IMR-90 (cell line): ENCODE data around the gene LAPTM5. TPM values are rescaled to one million over a fixed set of nuclear protein-coding genes. Genes with fewer than 3 reads are reported as not detected.

ENCODE experiments used
- ATAC-seq: fragments of 200-7000 bp; cut with Tn5 transposase; 2 replicates; pipeline ENCODE4 v1.9.1; 2020; ENCODE audit warnings: low read depth, mild to moderate bottlenecking, moderate library complexity
- BruUV-seq: library from RNA; stranded (reverse); fragments of 400-500 nt; replicated peaks from 2 replicates; lab custom pipeline; 2021; lab: Mats Ljungman, UMichigan
- CTCF ChIA-PET: fragments of 300-600 bp; formaldehyde crosslinking; extraction: SDS; loops from one replicate; lab custom pipeline; 2021; ENCODE audit warnings: antibody characterized with exemption; lab: Yijun Ruan, JAX
- POLR2A ChIA-PET: fragments of 300-600 bp; sonication (Branson Sonifier 250); formaldehyde crosslinking; loops from one replicate; lab custom pipeline; 2022; ENCODE audit warnings: antibody characterized with exemption; ENCODE audit not compliant: unreplicated experiment; lab: Charles Lee
- DNase-seq: peaks from one replicate; pipeline ENCODE4 v3.0.0; 2013
- H2AFZ ChIP-seq: replicated peaks from 2 replicates; pipeline ENCODE3; 2013; ENCODE audit warnings: low read length, mild to moderate bottlenecking; ENCODE audit not compliant: poor library complexity
- H2AK5ac ChIP-seq: 2 replicates; pipeline ENCODE4 v1.6.1; 2013; ENCODE audit warnings: low read depth, low read length, inconsistent platforms
- H2AK9ac ChIP-seq: replicated peaks from 2 replicates; pipeline ENCODE3; 2013; ENCODE audit warnings: mild to moderate bottlenecking, low read depth, low read length, moderate library complexity; ENCODE audit not compliant: poor library complexity
- H2BK120ac ChIP-seq: 2 replicates; pipeline ENCODE4 v1.6.1; 2013; ENCODE audit warnings: low read depth, low read length, inconsistent platforms
- H2BK15ac ChIP-seq: 3 replicates; pipeline ENCODE4 v1.6.1; 2013; ENCODE audit warnings: low read depth, low read length, inconsistent platforms
- H2BK20ac ChIP-seq: 2 replicates; pipeline ENCODE4 v1.6.1; 2013; ENCODE audit warnings: low read depth, mild to moderate bottlenecking, inconsistent platforms, low read length, moderate library complexity
- H2BK5ac ChIP-seq: 2 replicates; pipeline ENCODE4 v1.6.1; 2013; ENCODE audit warnings: mild to moderate bottlenecking, low read depth, low read length, inconsistent platforms; ENCODE audit not compliant: poor library complexity, severe bottlenecking
- H3K14ac ChIP-seq: replicated peaks from 2 replicates; pipeline ENCODE4 v1.6.1; 2013; ENCODE audit warnings: low read depth, low read length, inconsistent platforms
- H3K18ac ChIP-seq: 2 replicates; pipeline ENCODE4 v1.6.1; 2013; ENCODE audit warnings: low read depth, low read length, control low read depth
- H3K23ac ChIP-seq: 2 replicates; pipeline ENCODE4 v1.6.1; 2013; ENCODE audit warnings: low read depth, low read length, inconsistent platforms
- H3K27ac ChIP-seq: 2 replicates; pipeline ENCODE4 v1.5.1; 2013; ENCODE audit warnings: mild to moderate bottlenecking, control low read depth, low read length; ENCODE audit not compliant: insufficient read depth
- H3K27me3 ChIP-seq: 2 replicates; pipeline ENCODE4 v1.6.1; 2013; ENCODE audit warnings: low read length; ENCODE audit not compliant: control insufficient read depth, insufficient read depth
- H3K36me3 ChIP-seq: 2 replicates; pipeline ENCODE4 v1.6.1; 2013; ENCODE audit warnings: low read length, mixed read lengths; ENCODE audit not compliant: control insufficient read depth, insufficient read depth
- H3K4ac ChIP-seq: 2 replicates; pipeline ENCODE4 v1.6.1; 2013; ENCODE audit warnings: low read depth, low read length, inconsistent platforms
- H3K4me1 ChIP-seq: 2 replicates; pipeline ENCODE4 v1.6.1; 2013; ENCODE audit warnings: low read length, mixed read lengths; ENCODE audit not compliant: control insufficient read depth, insufficient read depth
- H3K4me2 ChIP-seq: 2 replicates; pipeline ENCODE4 v1.6.1; 2013; ENCODE audit warnings: low read depth, mild to moderate bottlenecking, control low read depth, low read length, moderate library complexity
- H3K4me3 ChIP-seq: 2 replicates; pipeline ENCODE4 v1.5.1; 2013; ENCODE audit warnings: low read depth, mild to moderate bottlenecking, control low read depth, low read length, moderate library complexity; ENCODE audit not compliant: insufficient read depth
- H3K56ac ChIP-seq: 2 replicates; pipeline ENCODE4 v1.6.1; 2013; ENCODE audit warnings: low read length, inconsistent platforms; ENCODE audit not compliant: insufficient read depth; ENCODE audit errors: extremely low read depth
- H3K79me1 ChIP-seq, 2 experiments: 2 replicates each; pipeline ENCODE4 v1.6.1; 2013; ENCODE audit warnings: low read length in 2 of 2, inconsistent platforms in 1 of 2, low read depth in 1 of 2
- H3K9ac ChIP-seq: 2 replicates; pipeline ENCODE4 v1.6.1; 2013; ENCODE audit warnings: low read depth, low read length, control low read depth
- H3K9me1 ChIP-seq: 2 replicates; pipeline ENCODE4 v1.6.1; 2013; ENCODE audit warnings: low read length, inconsistent platforms; ENCODE audit not compliant: insufficient read depth
- H3K9me3 ChIP-seq: 2 replicates; pipeline ENCODE4 v1.6.1; 2013; ENCODE audit warnings: low read length; ENCODE audit not compliant: control insufficient read depth, insufficient read depth
- H4K20me1 ChIP-seq: 2 replicates; pipeline ENCODE4 v1.6.1; 2013; ENCODE audit warnings: low read length, inconsistent platforms; ENCODE audit not compliant: insufficient read depth
- H4K5ac ChIP-seq: 2 replicates; pipeline ENCODE4 v1.6.1; 2013; ENCODE audit warnings: mild to moderate bottlenecking, low read depth, low read length, control low read depth
- H4K8ac ChIP-seq, 2 experiments: 2 replicates each; pipeline ENCODE4 v1.6.1; 2013; ENCODE audit warnings: low read depth in 2 of 2, low read length in 2 of 2, control low read depth in 1 of 2, inconsistent platforms in 1 of 2
- H4K91ac ChIP-seq: 2 replicates; pipeline ENCODE4 v1.6.1; 2013; ENCODE audit warnings: low read depth, low read length, inconsistent platforms; ENCODE audit not compliant: insufficient read depth
- BHLHE40 ChIP-seq: fragments of 150-350 bp; IDR thresholded peaks from 2 replicates; pipeline ENCODE4 v1.6.1; 2016; ENCODE audit warnings: mild to moderate bottlenecking, low read depth, low read length
- CEBPB ChIP-seq: IDR thresholded peaks from 2 replicates; pipeline ENCODE4 v1.6.1; 2012; ENCODE audit warnings: low read depth, low read length, improper control_type of control experiment
- CHD1 ChIP-seq: IDR thresholded peaks from 2 replicates; pipeline ENCODE4 v1.6.1; 2012; ENCODE audit warnings: low read depth, low read length, improper control_type of control experiment
- FOS ChIP-seq: fragments of 150-350 bp; IDR thresholded peaks from 2 replicates; pipeline ENCODE4 v1.6.1; 2016; ENCODE audit warnings: low read depth, low read length
- MAFK ChIP-seq: IDR thresholded peaks from 2 replicates; pipeline ENCODE4 v1.6.1; 2012; ENCODE audit warnings: low read depth, low read length, improper control_type of control experiment
- MAZ ChIP-seq: IDR thresholded peaks from 2 replicates; pipeline ENCODE4 v1.6.1; 2012; ENCODE audit warnings: low read depth, mild to moderate bottlenecking, low read length, improper control_type of control experiment, moderate library complexity, borderline replicate concordance
- NFE2L2 ChIP-seq: fragments of 150-350 bp; IDR thresholded peaks from 2 replicates; pipeline ENCODE4 v1.6.1; 2016; ENCODE audit warnings: low read depth, mild to moderate bottlenecking, low read length
- POLR2A ChIP-seq: IDR thresholded peaks from 2 replicates; pipeline ENCODE4 v1.6.1; 2012; ENCODE audit warnings: mild to moderate bottlenecking, low read depth, low read length
- RFX5 ChIP-seq: IDR thresholded peaks from 2 replicates; pipeline ENCODE4 v1.8.0; 2012; ENCODE audit warnings: low read depth, mild to moderate bottlenecking, low read length, moderate library complexity
- WGBS, 2 experiments: methylation state at CpG; one replicate each; pipeline versions ENCODE4 v1.1.5 to v1.1.7; 2013; ENCODE audit warnings: missing lambda C conversion rate in 2 of 2; ENCODE audit not compliant: insufficient read length in 1 of 2; ENCODE audit errors: extremely low coverage in 2 of 2; 5-methylcytosine and 5-hydroxymethylcytosine counted together
- dilution Hi-C: fragments of 300-500 bp; cut with HindIII; formaldehyde crosslinking; loops from one replicate; pipeline ENCODE4 v1.14.3; 2018; ENCODE audit warnings: low sequenced_read_pairs; ENCODE audit not compliant: unreplicated experiment
- in situ Hi-C: fragments of 300-500 bp; cut with MboI; formaldehyde crosslinking; loops from 3 replicates; pipeline ENCODE4 v1.14.3; 2019; ENCODE audit warnings: low sequenced_read_pairs, inconsistent platforms, mixed read lengths
- intact Hi-C: fragments of 100-400 bp; cut with micrococcal nuclease; formaldehyde crosslinking; loops from 2 replicates; pipeline ENCODE4 v1.10.0; 2022
- polyA plus RNA-seq, 3 experiments: library from polyadenylated mRNA; depleted of rRNA; stranded (reverse); fragments of >200 nt; gene quantifications; 2 replicates each; pipeline ENCODE4 v1.2.3, GENCODE V29; 2012; ENCODE audit warnings: low replicate concordance in 1 of 3
- total RNA-seq: library from RNA; depleted of rRNA; stranded (reverse); fragments of >200 nt; gene quantifications from 2 replicates; pipeline ENCODE4 v1.2.3, GENCODE V29; 2012
- TF ChIP-seq, protein P1 (sequence below): conservative IDR thresholded peaks from 2 replicates; pipeline ENCODE4 v1.5.1; 2012; ENCODE audit warnings: mild to moderate bottlenecking, low read depth, low read length, improper control_type of control experiment

LAPTM5 gene
- total and polyA plus RNA-seq, 2 of the 4 experiments (the other 2 are of a cell fraction) = 0.09 TPM; not detected in 1

DNA sequence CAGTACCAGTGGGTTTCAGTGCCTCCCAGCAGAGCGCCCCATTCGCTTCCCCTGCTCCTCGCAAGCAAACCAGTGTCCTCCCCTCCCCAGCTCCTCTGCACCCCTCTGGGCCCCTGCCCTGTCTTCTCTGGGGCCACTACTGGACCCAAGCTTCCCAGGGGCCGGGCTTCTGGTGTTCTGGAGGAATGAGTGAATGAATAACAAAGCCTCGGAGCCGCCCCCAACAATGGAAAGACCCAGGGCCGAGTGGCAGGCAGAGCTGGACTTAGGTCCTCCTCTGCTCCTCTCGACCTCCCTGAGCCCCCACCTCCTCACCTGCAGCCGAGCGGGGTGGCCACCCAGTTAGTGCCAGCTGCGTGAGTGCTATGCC, 71.8 kb downstream of the LAPTM5 start:
- H2BK15ac ChIP-seq = no peak overlapping the region
- ATAC-seq (no peak), DNase-seq (no peak)
- no peak overlapping the region for H4K5ac ChIP-seq
- H2BK5ac ChIP-seq = no peak overlapping the region
- H3K79me1 ChIP-seq = no peaks in the 10 kb centered on the region
- no peak overlapping the region for H4K91ac ChIP-seq
- H3K27me3 ChIP-seq = peaks cover 58% of the 10 kb centered on the region
- 14% methylated on average over 4 of the region's 11 CpGs; no CpG with 5 or more reads in 1 of the 2 experiments for WGBS, 2 experiments
- ChIA-PET CTCF (interaction anchor here (0.8 kb wide), 1 partner anchor 22 kb away, joined by 3 read pairs; no protein-coding TSS in a partner anchor), POLR2A (no interaction called here)
- no peaks in the 10 kb centered on the region for H3K9me1 ChIP-seq
- in situ Hi-C loops (no loop called here), intact Hi-C loops (no loop called here), dilution Hi-C loops (no loop called here)
- no peaks in the 10 kb centered on the region for H4K20me1 ChIP-seq
- H2AK5ac ChIP-seq = no peak overlapping the region
- H2AFZ ChIP-seq = no peak overlapping the region
- H3K9me3 ChIP-seq = peaks cover 3% of the 10 kb centered on the region; the same call in 1 of the 2 replicates
- no TSS peak for BruUV-seq
- no peak overlapping the region for H4K8ac ChIP-seq
- H3K4me3 ChIP-seq = no peak overlapping the region
- no peak overlapping the region for H2BK20ac ChIP-seq
- no peaks in the 10 kb centered on the region for H3K4me1 ChIP-seq
- no peaks in the 10 kb centered on the region for H3K36me3 ChIP-seq
- H3K4ac ChIP-seq = no peak overlapping the region
- H3K23ac ChIP-seq = no peak overlapping the region
- H3K27ac ChIP-seq = no peak overlapping the region
- H3K14ac ChIP-seq = no peak overlapping the region
- no peak overlapping the region for H3K56ac ChIP-seq
- no peak overlapping the region for H2AK9ac ChIP-seq
- H3K18ac ChIP-seq = no peak overlapping the region
- H3K4me2 ChIP-seq = no peak overlapping the region
- TF ChIP-seq BHLHE40 (no peak), MAZ (no peak), RFX5 (no peak), CHD1 (no peak), POLR2A (no peak), FOS (no peak), CEBPB (no peak), MAFK (no peak), NFE2L2 (no peak)
- TF ChIP-seq, protein P1, sequence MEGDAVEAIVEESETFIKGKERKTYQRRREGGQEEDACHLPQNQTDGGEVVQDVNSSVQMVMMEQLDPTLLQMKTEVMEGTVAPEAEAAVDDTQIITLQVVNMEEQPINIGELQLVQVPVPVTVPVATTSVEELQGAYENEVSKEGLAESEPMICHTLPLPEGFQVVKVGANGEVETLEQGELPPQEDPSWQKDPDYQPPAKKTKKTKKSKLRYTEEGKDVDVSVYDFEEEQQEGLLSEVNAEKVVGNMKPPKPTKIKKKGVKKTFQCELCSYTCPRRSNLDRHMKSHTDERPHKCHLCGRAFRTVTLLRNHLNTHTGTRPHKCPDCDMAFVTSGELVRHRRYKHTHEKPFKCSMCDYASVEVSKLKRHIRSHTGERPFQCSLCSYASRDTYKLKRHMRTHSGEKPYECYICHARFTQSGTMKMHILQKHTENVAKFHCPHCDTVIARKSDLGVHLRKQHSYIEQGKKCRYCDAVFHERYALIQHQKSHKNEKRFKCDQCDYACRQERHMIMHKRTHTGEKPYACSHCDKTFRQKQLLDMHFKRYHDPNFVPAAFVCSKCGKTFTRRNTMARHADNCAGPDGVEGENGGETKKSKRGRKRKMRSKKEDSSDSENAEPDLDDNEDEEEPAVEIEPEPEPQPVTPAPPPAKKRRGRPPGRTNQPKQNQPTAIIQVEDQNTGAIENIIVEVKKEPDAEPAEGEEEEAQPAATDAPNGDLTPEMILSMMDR = no peak
- no peak overlapping the region for H3K9ac ChIP-seq
- H2BK120ac ChIP-seq = no peak overlapping the region
